HG03378 (cell line): ENCODE data around the gene PEX6.

Source experiments
- ATAC-seq: cut with Tn5 transposase; IDR thresholded peaks from one replicate; pipeline ENCODE4 v1.9.1; 2021; ENCODE audit warnings: mild to moderate bottlenecking, moderate library complexity; ENCODE audit not compliant: unreplicated experiment

The PEX6 gene

DNA sequence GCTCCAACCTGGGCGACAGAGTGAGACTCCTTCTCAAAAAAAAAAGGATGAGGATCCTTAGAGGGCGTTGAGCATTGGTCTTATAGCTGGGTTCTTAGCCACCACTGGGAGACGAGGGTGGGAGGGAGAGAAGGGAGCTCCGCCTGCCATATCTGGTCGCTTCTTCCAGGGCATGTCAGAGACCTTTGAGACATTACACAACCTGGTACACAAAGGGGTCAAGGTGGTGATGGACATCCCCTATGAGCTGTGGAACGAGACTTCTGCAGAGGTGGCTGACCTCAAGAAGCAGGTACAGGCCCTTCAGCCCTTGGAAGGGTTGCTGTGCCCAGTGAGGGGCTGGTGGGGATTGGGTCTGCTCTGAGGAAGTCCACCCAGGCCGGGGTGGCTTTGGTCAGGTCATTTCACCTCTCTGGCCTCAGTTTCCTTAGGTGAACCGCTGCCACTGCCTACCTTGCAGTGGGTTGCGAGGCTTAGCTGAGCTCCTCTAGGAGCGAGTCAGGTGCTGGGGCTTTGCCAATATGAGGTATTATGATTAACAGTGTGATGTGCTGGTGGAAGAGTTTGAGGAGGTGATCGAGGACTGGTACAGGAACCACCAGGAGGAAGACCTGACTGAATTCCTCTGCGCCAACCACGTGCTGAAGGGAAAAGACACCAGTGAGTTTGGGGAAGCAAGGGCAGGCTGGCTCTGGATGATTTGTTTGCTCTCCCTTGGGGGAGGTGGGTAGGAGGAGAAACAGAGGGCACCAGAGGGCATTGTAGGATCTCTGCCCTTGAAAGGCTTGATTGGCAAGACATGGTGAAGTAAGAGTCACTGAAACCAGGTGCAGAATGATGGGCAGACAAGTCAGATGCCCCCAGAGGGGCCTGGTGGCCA, 41.2 kb downstream of the PEX6 start:
- no peak for ATAC-seq

- no peak for ATAC-seq
Observed at GRCh38 chr6:42936398-42936797, 42.6 kb downstream of the PEX6 start.

GRCh38 chr6:42935322-42935721, 43.7 kb downstream of the PEX6 start:
- no peak for ATAC-seq

GRCh38 chr6:42933205-42933604, 45.8 kb downstream of the PEX6 start:
- ATAC-seq, result no peak

DNA sequence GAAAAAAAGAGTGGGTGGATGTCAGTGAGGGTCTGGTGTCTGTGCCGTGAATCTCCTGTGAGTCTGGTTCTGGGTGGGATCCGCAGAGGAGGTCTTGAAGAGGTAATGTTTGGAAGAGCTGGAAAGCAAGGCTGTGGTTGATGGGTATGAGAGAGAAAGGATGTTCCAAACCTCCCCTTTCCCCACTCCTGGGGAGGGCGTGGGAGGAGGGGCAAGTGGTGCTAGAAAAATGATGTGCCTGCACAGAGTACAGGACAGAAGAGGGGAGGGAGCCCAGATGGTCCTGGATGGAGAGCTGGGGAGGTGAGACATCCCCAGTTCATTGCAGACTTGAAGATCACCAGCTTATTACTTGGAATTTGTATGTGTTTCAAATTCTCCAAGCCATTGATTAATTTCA, 46.6 kb downstream of the PEX6 start:
- no peak for ATAC-seq

DNA sequence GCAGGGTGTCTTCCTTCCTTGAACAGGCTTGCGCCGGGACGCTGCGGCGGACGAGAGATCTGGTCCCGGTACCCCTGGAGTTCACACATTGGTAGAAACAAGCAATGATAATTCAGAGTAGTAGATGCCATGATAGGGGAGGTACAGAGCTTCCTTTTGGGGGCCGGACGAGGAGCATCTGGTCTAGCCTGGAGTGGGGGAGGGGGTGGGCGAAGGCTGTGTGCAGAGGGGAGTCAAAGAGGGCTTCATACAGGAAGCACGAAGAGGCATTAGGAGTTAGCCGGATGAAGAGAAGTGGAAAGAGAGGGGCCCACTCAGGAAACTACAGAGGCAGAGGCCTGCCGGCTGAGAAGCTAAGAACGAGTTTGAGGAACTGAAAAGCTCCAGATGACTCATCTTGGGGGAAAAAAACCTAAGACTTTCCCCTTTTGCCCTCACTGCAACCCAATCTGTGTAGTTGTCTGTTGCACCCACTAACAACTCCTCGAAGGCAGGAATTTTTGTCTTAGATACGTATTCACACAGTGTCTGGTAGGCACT, 49.1 kb downstream of the PEX6 start:
- ATAC-seq, result peak; percentile 73

DNA sequence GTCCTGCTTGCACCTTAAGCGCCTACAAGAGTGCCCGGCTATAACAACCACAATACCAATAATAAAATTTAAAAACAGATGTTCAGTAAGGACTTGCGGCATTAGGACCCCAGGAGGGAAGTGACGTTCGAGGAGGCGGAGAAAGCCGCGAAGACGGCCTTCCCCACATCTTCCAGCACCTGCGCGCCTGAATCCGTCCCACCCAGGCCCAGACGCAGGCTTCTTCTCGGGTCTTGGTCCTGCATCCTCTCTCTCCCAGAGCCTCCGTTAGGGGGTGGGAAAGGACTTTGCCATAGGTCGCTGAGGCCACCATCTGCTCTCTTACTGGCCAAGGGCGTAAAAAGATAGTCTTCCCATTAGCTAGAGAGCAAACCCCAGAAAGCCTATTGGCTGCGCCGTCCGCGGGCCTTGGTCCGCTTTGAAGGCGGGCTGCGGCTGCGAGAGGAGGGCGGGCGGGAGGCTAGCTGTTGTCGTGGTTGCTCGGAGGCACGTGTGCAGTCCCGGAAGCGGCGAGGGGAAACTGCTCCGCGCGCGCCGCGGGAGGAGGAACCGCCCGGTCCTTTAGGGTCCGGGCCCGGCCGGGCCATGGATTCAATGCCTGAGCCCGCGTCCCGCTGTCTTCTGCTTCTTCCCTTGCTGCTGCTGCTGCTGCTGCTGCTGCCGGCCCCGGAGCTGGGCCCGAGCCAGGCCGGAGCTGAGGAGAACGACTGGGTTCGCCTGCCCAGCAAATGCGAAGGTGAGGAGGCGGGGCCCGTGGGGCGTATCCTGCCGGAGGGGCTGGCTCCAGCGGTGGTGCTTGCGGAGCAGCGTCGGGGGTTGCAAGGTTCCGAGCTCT, 49.8 kb downstream of the PEX6 start, which contains the start of gene CNPY3:
CNPY3 (plus strand) TSS at position 495 of the 835 bp plus-strand sequence; CDS start at position 586, 91 bp downstream.
- ATAC-seq, result peak; percentile 74

- ATAC-seq, result no peak
Observed at GRCh38 chr6:42925248-42925857, 53.6 kb downstream of the PEX6 start.

DNA sequence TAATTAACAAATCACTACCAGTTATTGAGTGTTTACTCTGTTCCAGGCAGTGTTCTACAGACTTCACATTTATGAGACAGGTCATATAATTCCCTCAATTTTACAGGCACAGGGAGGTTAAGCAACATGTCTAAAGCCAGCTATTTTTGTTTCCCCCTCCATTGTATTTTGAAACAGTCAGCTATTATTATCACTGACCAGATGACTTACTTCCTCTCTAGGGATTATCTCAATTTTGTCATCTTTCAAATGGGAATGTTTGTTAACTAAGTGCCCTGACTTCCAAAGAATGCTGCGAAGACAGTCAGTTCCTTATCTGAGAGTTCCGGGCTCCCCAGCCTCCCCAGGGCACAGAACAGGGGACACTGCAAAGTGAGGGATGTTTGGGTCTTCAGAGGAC, 55.3 kb downstream of the PEX6 start:
- no peak for ATAC-seq

DNA sequence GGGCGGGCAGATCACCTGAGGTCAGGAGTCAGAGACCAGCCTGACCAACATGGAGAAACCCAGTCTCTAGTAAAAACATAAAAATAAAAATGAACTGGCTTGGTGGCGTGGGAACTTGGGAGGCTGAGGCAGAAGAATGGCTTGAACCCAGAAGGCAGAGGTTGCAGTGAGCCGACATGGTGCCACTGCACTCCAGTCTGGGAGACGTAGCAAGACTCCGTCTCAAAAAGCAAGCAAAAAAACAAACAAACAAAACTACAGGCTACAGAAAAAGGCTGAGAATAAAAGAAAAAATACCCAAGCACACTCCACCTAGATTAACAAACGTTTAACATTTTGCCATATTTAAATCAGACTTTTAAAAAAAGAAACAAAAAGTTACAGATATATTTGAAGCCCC, 57.2 kb downstream of the PEX6 start:
- ATAC-seq, result no peak

DNA sequence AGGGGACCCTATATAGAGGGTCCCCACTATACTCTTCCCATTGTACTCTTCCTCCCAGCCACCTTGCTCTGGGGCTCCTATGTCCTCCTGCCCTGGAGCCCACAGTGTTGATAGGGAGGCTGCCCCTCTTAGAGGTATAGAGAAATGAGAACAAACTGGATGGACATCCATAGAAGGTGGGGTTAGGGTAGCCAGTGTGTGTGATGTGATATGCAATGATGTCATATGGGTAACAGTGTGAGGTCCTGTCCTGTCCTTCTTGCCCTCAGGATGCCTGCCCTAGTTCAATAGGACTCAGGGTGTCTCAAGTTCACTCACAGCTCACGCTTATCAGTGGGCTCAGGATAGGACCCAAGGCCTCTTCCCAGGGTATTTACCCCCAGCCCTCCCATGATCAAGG, 62.7 kb downstream of the PEX6 start:
- ATAC-seq, result no peak

GRCh38 chr6:42915732-42916131, 63.2 kb downstream of the PEX6 start, which contains the start of gene PTCRA:
Gene PTCRA (plus strand): TSS chr6:42916053. CDS start chr6:42916070, 17 bp downstream.
- ATAC-seq, result no peak

DNA sequence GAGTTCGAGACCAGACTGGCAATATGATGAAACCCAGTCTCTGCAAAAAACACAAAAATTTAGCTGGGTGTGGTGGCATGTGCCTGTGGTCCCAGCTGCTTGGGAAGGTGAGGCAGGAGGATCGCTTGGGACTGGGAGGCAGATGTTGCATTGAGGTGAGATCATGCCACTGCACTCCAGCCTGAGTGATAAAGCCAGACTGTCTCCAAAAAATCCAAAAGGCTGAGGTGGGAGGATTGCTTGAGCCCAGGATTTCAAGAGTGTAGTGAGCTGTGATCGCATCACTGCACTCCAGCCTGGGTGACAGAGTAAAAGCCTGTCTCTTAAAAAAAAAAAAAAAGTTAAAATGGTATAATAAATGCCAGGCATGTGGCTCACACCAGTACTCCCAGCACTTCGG, 64.4 kb downstream of the PEX6 start:
- no peak for ATAC-seq
